Endometrial microvascular endothelial cells (primary cell): ENCODE measurements around the gene TXNRD1. TPM values are rescaled to one million over a fixed set of nuclear protein-coding genes. Genes with fewer than 3 reads are reported as not detected.

Source experiments
- in situ Hi-C: cut with HindIII; loops from 2 replicates; pipeline ENCODE4 v1.10.0; 2017; ENCODE audit warnings: low sequenced_read_pairs, low pct_unique_long_range_greater_than_20kb; ENCODE audit errors: inconsistent ontology term
- total RNA-seq: library from RNA; depleted of rRNA; stranded (reverse); fragments of >200 nt; gene quantifications from one replicate; pipeline ENCODE4 v1.2.3, GENCODE V29; 2015; ENCODE audit errors: inconsistent ontology term

Gene TXNRD1
- total RNA-seq, 1 donor from 2014 or later, result 966 TPM

- in situ Hi-C loops, result no loop called here
Measured at GRCh38 chr12:104188534-104188933, 27.0 kb upstream of the TXNRD1 start.

GRCh38 chr12:104189915-104190555 lies 25.5 kb upstream of the TXNRD1 start:
- in situ Hi-C loops, result no loop called here

- in situ Hi-C loops, result no loop called here
Measured at GRCh38 chr12:104190641-104191176, 24.9 kb upstream of the TXNRD1 start.

GRCh38 chr12:104197264-104197663 lies 18.3 kb upstream of the TXNRD1 start:
- in situ Hi-C loops, result no loop called here

GRCh38 chr12:104199964-104200363 lies 15.6 kb upstream of the TXNRD1 start:
- in situ Hi-C loops, result loop anchor here (25.0 kb wide), 1 partner anchor 112 kb away; the partner anchor contains the start of gene EID3

GRCh38 chr12:104201238-104202001 lies 14.2 kb upstream of the TXNRD1 start:
- in situ Hi-C loops, result loop anchor here (25.0 kb wide), 1 partner anchor 111 kb away; the partner anchor contains the start of gene EID3

GRCh38 chr12:104204690-104205480 lies 10.7 kb upstream of the TXNRD1 start:
- in situ Hi-C loops, result loop anchor here (25.0 kb wide), 1 partner anchor 107 kb away; the partner anchor contains the start of gene EID3

- in situ Hi-C loops, result loop anchor here (25.0 kb wide), 1 partner anchor 105 kb away; the partner anchor contains the start of gene EID3
Measured at GRCh38 chr12:104207416-104208205, 8.0 kb upstream of the TXNRD1 start.

GRCh38 chr12:104212516-104212915 lies 3.1 kb upstream of the TXNRD1 start:
- in situ Hi-C loops, result loop anchor here (25.0 kb wide), 1 partner anchor 100 kb away; the partner anchor contains the start of gene EID3

- in situ Hi-C loops, result loop anchor here (25.0 kb wide), 1 partner anchor 98 kb away; the partner anchor contains the start of gene EID3
Measured at GRCh38 chr12:104213952-104214351, 1.6 kb upstream of the TXNRD1 start.

GRCh38 chr12:104216521-104216924 lies 944 bp downstream of the TXNRD1 start:
- in situ Hi-C loops, result loop anchor here (25.0 kb wide), 1 partner anchor 96 kb away; the partner anchor contains the start of gene EID3

- in situ Hi-C loops, result loop anchor here (25.0 kb wide), 1 partner anchor 94 kb away; the partner anchor contains the start of gene EID3
Measured at GRCh38 chr12:104218506-104218905, 2.9 kb downstream of the TXNRD1 start.

- in situ Hi-C loops, result loop anchor here (25.0 kb wide), 1 partner anchor 93 kb away; the partner anchor contains the start of gene EID3
Measured at GRCh38 chr12:104218935-104219334, 3.4 kb downstream of the TXNRD1 start.

GRCh38 chr12:104219361-104219892 lies 3.8 kb downstream of the TXNRD1 start:
- in situ Hi-C loops, result loop anchor here (25.0 kb wide), 1 partner anchor 93 kb away; the partner anchor contains the start of gene EID3

- in situ Hi-C loops, result loop anchor here (25.0 kb wide), 1 partner anchor 92 kb away; the partner anchor contains the start of gene EID3
Measured at GRCh38 chr12:104219908-104220404, 4.4 kb downstream of the TXNRD1 start.

- in situ Hi-C loops, result loop anchor here (25.0 kb wide), 1 partner anchor 91 kb away; the partner anchor contains the start of gene EID3
Measured at GRCh38 chr12:104220931-104221330, 5.4 kb downstream of the TXNRD1 start.

GRCh38 chr12:104222976-104223375 lies 7.4 kb downstream of the TXNRD1 start:
- in situ Hi-C loops, result loop anchor here (25.0 kb wide), 1 partner anchor 89 kb away; the partner anchor contains the start of gene EID3
